ENCODE results near the gene CCDC107.

DNA sequence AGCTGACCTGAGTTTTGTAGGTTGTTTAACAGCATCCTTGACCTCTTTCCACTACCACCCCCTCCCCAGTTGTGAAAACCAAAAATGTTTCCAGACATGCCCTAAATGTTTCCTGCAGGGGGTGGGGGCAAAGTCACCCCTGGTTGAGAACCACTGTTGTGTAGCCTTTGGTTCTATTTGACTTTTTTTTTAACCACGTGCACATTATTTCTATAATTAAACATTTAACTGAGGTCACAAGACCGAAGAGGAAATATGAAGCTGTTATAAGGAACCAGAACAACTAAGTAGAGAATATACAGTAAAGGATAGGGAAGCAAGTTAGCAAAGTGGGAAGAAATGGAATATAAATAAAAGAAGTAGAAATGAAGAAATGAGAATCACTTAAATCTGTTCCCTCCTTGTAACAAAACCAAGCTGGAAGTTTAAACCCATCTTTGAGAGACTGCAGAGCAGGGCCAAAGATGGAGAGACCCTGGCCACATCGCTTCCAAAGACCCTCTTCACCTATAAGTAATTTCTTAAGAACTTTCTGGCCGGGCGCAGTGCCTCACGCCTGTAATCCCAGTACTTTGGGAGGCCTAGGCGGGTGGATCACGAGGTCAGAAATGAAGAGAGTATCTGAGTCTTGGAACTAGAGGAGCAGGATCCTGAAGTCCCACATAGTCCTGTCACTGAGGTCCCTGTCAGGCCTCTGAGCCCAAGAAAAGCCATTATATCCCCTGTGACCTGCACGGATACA is 21.8 kb upstream of the CCDC107 start:
- TF ChIP-seq, protein P1, sequence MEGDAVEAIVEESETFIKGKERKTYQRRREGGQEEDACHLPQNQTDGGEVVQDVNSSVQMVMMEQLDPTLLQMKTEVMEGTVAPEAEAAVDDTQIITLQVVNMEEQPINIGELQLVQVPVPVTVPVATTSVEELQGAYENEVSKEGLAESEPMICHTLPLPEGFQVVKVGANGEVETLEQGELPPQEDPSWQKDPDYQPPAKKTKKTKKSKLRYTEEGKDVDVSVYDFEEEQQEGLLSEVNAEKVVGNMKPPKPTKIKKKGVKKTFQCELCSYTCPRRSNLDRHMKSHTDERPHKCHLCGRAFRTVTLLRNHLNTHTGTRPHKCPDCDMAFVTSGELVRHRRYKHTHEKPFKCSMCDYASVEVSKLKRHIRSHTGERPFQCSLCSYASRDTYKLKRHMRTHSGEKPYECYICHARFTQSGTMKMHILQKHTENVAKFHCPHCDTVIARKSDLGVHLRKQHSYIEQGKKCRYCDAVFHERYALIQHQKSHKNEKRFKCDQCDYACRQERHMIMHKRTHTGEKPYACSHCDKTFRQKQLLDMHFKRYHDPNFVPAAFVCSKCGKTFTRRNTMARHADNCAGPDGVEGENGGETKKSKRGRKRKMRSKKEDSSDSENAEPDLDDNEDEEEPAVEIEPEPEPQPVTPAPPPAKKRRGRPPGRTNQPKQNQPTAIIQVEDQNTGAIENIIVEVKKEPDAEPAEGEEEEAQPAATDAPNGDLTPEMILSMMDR (IDR thresholded peaks at IDR 0.05): no peak
- no peak for TF ChIP-seq POLR2A (IDR thresholded peaks at IDR 0.05)
